Thoracic aorta (tissue), 2 donors: ENCODE data around the gene DLGAP4. TPM values are rescaled to one million over a fixed set of nuclear protein-coding genes. Genes with fewer than 3 reads are reported as not detected.

Experiments used
- ATAC-seq: fragments of 150-250 bp; one replicate; pipeline ENCODE4 v1.8.0; 2017; ENCODE audit warnings: low read depth; ENCODE audit not compliant: insufficient number of reproducible peaks, low FRiP score
- DNase-seq: peaks from one replicate; pipeline ENCODE4 v3.0.0-alpha.2; 2020; ENCODE audit warnings: low spot score
- H3K27ac ChIP-seq, 2 donors: fragments of 200-600 bp; sonication (generic); 1 replicate in 1 of 2; 2 replicates in 1 of 2; pipeline ENCODE4 v1.5.1; 2016; ENCODE audit warnings: mild to moderate bottlenecking in 2 of 2, moderate library complexity in 2 of 2
- H3K27me3 ChIP-seq: fragments of 200-600 bp; sonication (generic); replicated peaks from 2 replicates; pipeline ENCODE4 v1.6.0; 2016; ENCODE audit warnings: mild to moderate bottlenecking; ENCODE audit not compliant: insufficient read depth
- H3K36me3 ChIP-seq: fragments of 200-600 bp; sonication (generic); one replicate; pipeline ENCODE4 v1.5.1; 2016
- H3K4me1 ChIP-seq, 2 donors: fragments of 200-600 bp; sonication (generic); 1 replicate in 1 of 2; 2 replicates in 1 of 2; pipeline versions ENCODE4 v1.5.1 to v1.6.0; 2016; ENCODE audit warnings: low read depth in 2 of 2, mild to moderate bottlenecking in 1 of 2; ENCODE audit not compliant: control insufficient read depth in 1 of 2
- H3K4me3 ChIP-seq: fragments of 200-600 bp; sonication (generic); 2 replicates; pipeline ENCODE4 v1.5.1; 2016; ENCODE audit warnings: mild to moderate bottlenecking
- H3K9me3 ChIP-seq: fragments of 200-600 bp; sonication (generic); 2 replicates; pipeline ENCODE4 v1.5.1; 2016
- CTCF ChIP-seq: fragments of 200-600 bp; sonication (generic); IDR thresholded peaks from one replicate; pipeline ENCODE4 v1.5.1; 2019; ENCODE audit warnings: antibody characterized with exemption
- total RNA-seq, 2 donors: library from RNA; depleted of rRNA; stranded (reverse); fragments of >200 nt; gene quantifications; one replicate each; pipeline versions ENCODE4 v1.1.0 to v1.2.3, GENCODE V29; 2016

DLGAP4 gene
- total RNA-seq, 2 donors from 2014 or later = 66.2 to 105 TPM

- H3K4me1 ChIP-seq = no peaks in the 10 kb centered on the region
- H3K4me3 ChIP-seq = no peak overlapping the region
- ATAC-seq (no peak), DNase-seq (no peak)
- no peak overlapping the region for H3K27ac ChIP-seq
- peaks cover 4% of the 10 kb centered on the region for H3K27me3 ChIP-seq
- H3K36me3 ChIP-seq = no peaks in the 10 kb centered on the region
- no peaks in the 10 kb centered on the region for H3K9me3 ChIP-seq
- TF ChIP-seq CTCF = no peak
Observed at GRCh38 chr20:36268440-36269342, 37.4 kb upstream of the DLGAP4 start.

- Histone ChIP-seq H3K36me3 (no peaks in the 10 kb centered on the region), H3K4me1 (no peaks in the 10 kb centered on the region), H3K4me3 (no peak overlapping the region), H3K9me3 (no peaks in the 10 kb centered on the region), H3K27me3 (peaks cover 5% of the 10 kb centered on the region), H3K27ac (no peak overlapping the region)
- DNase-seq = no peak
- no peak for TF ChIP-seq CTCF
- ATAC-seq = no peak
Observed at GRCh38 chr20:36269507-36269906, 36.6 kb upstream of the DLGAP4 start.

GRCh38 chr20:36270744-36271638 lies 35.1 kb upstream of the DLGAP4 start:
- ATAC-seq (no peak), DNase-seq (no peak)
- Histone ChIP-seq H3K4me3 (no peak overlapping the region), H3K4me1 (no peaks in the 10 kb centered on the region), H3K36me3 (no peaks in the 10 kb centered on the region), H3K27me3 (peaks cover 5% of the 10 kb centered on the region), H3K9me3 (no peaks in the 10 kb centered on the region), H3K27ac (no peak overlapping the region)
- TF ChIP-seq CTCF = no peak

GRCh38 chr20:36271639-36272546 lies 34.2 kb upstream of the DLGAP4 start:
- no peaks in the 10 kb centered on the region for H3K9me3 ChIP-seq
- no peaks in the 10 kb centered on the region for H3K4me1 ChIP-seq
- H3K4me3 ChIP-seq = no peak overlapping the region
- no peak for DNase-seq
- no peaks in the 10 kb centered on the region for H3K36me3 ChIP-seq
- no peak for TF ChIP-seq CTCF
- ATAC-seq = no peak
- no peak overlapping the region for H3K27ac ChIP-seq
- peaks cover 5% of the 10 kb centered on the region for H3K27me3 ChIP-seq
